ENCODE measurements around the gene ZNF212. TPM values are rescaled to one million over a fixed set of nuclear protein-coding genes. Genes with fewer than 3 reads are reported as not detected.

ZNF212 gene
- total RNA-seq, 4 donors from 2014 or later, result 9.0 to 25.0 (median 14.0) TPM

DNA sequence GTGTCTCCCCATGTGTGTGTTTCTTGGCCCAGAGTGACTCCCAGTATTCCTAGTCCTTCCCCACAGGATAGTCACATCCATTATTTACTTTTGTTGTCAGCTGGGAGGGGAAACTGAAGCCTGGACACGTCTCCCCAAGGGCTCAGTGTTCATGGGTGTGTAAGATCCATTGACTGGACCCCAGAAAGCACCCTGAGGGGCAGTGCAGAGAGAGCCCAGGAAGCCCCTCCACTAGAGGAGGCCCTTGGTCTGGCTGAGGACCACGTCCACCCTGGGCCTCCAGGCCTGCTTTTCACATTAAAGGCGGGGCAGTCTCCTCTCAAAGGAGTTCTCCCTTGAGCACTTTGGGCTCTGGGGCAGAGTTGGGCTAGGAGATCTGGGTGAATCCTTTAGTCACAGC lies 43.9 kb downstream of the ZNF212 start:
- peak in 1 of 2 donors; percentile 82 for DNase-seq (ENCODE audit: low spot score in 2 of 2)
- H3K4me3 ChIP-seq (ENCODE audit: low read depth, poor library complexity, severe bottlenecking), result no peak overlapping the region
- WGBS, 2 donors, result 91 to 92% methylated on average over 3 of the region's 3 CpGs
- intact Hi-C loops (cut with DNase I; ENCODE audit: low total_unique reads), result no loop called here
- TF ChIP-seq CTCF (IDR thresholded peaks at IDR 0.05), result no peak
- no peak for TF ChIP-seq POLR2A (IDR thresholded peaks at IDR 0.05)

- H3K4me3 ChIP-seq (ENCODE audit: low read depth, poor library complexity, severe bottlenecking), result no peak overlapping the region
- WGBS, 2 donors, result 57 to 62% methylated on average over 3 of the region's 3 CpGs
- DNase-seq (ENCODE audit: low spot score in 2 of 2), result peak in 1 of 2 donors; percentile 79
- intact Hi-C loops (cut with DNase I; ENCODE audit: low total_unique reads), result no loop called here
- no peak for TF ChIP-seq POLR2A (IDR thresholded peaks at IDR 0.05)
- no peak for TF ChIP-seq CTCF (IDR thresholded peaks at IDR 0.05)
These were observed 44.9 kb downstream of the ZNF212 start for GRCh38 chr7:149284343-149284742.

- intact Hi-C loops (cut with DNase I; ENCODE audit: low total_unique reads), result no loop called here
- 1 to 4% methylated on average over 33 to 36 of the region's 66 CpGs for WGBS, 2 donors
- TF ChIP-seq CTCF (IDR thresholded peaks at IDR 0.05) (no peak), POLR2A (IDR thresholded peaks at IDR 0.05) (no peak)
- no peak overlapping the region for H3K4me3 ChIP-seq (ENCODE audit: low read depth, poor library complexity, severe bottlenecking)
- DNase-seq (ENCODE audit: low spot score in 2 of 2), result peak; percentile 90 to 98
These were observed 45.6 kb downstream of the ZNF212 start for GRCh38 chr7:149284850-149285585.

- TF ChIP-seq POLR2A (IDR thresholded peaks at IDR 0.05) (no peak), CTCF (IDR thresholded peaks at IDR 0.05) (no peak)
- no peak overlapping the region for H3K4me3 ChIP-seq (ENCODE audit: low read depth, poor library complexity, severe bottlenecking)
- DNase-seq (ENCODE audit: low spot score in 2 of 2), result peak in 1 of 2 donors; percentile 87
- intact Hi-C loops (cut with DNase I; ENCODE audit: low total_unique reads), result no loop called here
- WGBS, 2 donors, result 10 to 20% methylated on average over 11 of the region's 11 CpGs
These were observed 46.2 kb downstream of the ZNF212 start for GRCh38 chr7:149285603-149286002.

DNA sequence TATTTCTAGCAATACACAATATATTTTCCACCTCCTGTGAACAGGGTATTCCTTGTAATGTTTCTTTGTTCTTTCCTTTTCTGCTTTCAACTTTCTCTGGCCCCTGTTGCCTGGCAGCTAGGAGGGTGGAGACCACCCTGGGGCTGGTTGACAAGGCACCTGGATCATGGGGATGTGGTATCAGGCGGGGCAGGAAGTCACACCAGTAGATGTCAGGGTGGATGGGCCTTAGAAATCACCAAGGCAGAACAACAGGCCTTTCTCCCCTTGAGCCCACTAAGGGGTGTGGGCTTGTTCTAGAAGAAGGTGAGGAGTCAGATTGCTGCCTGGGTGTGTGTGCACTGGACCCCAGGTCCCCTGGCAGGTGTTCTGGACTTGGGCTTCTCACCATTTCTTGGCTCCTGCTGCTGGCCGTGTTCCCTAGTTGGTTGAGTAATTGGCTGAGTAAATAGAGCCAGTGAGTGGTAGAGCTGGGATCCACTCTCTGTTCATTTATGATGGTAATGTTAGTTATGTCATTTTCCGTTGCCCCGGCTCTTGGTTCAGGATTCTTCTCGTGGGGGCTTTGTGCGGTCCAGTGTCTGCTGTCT lies 47.5 kb downstream of the ZNF212 start:
- WGBS, 2 donors, result 89 to 93% methylated on average over 6 of the region's 6 CpGs
- DNase-seq (ENCODE audit: low spot score in 2 of 2), result peak in 1 of 2 donors; percentile 65
- intact Hi-C loops (cut with DNase I; ENCODE audit: low total_unique reads), result no loop called here
- no peak overlapping the region for H3K4me3 ChIP-seq (ENCODE audit: low read depth, poor library complexity, severe bottlenecking)
- no peak for TF ChIP-seq CTCF (IDR thresholded peaks at IDR 0.05)

Measured in lower leg skin (tissue), 4 donors.